Natural killer cell (primary cell): Measurements from ENCODE around the gene RUNX1. TPM values are rescaled to one million over a fixed set of nuclear protein-coding genes. Genes with fewer than 3 reads are reported as not detected.

ENCODE experiments used
- ATAC-seq, 3 donors: fragments of 150-1000 bp in 2 of 3; fragments of 200-7000 bp in 1 of 3; cut with Tn5 transposase; 1 replicate in 1 of 3; 2 replicates in 2 of 3; pipeline ENCODE4 v1.10.0; 2021; ENCODE audit warnings: mild to moderate bottlenecking in 2 of 3, moderate library complexity in 2 of 3
- DNase-seq, 2 donors: peaks; one replicate each; pipeline versions ENCODE4 v3.0.0 to v3.0.0-alpha.2; 2013 to 2021; ENCODE audit warnings: mixed read lengths in 1 of 2
- H3K27ac ChIP-seq: one replicate; pipeline ENCODE4 v1.5.1; 2013; ENCODE audit warnings: mild to moderate bottlenecking, low read length
- H3K27me3 ChIP-seq: one replicate; pipeline ENCODE4 v1.6.1; 2013; ENCODE audit warnings: low read length; ENCODE audit not compliant: control insufficient read depth, insufficient read depth
- H3K36me3 ChIP-seq: one replicate; pipeline ENCODE4 v1.6.1; 2013; ENCODE audit warnings: low read length; ENCODE audit not compliant: control insufficient read depth, insufficient read depth
- H3K4me1 ChIP-seq: one replicate; pipeline ENCODE4 v1.6.1; 2013; ENCODE audit warnings: low read length; ENCODE audit not compliant: control insufficient read depth, insufficient read depth
- H3K4me3 ChIP-seq: one replicate; pipeline ENCODE4 v1.5.1; 2013; ENCODE audit warnings: low read length
- H3K9me3 ChIP-seq: one replicate; pipeline ENCODE4 v1.6.1; 2013; ENCODE audit warnings: low read length; ENCODE audit not compliant: control insufficient read depth, insufficient read depth
- H3K27ac Mint-ChIP-seq, 2 donors: one replicate each; pipeline ENCODE4 v1.8.0; 2022; ENCODE audit warnings: mild to moderate bottlenecking in 2 of 2, mixed read lengths in 2 of 2, moderate library complexity in 1 of 2
- H3K27me3 Mint-ChIP-seq, 2 donors: one replicate each; pipeline ENCODE4 v1.8.0; 2022; ENCODE audit warnings: low read depth in 2 of 2, mixed read lengths in 2 of 2
- H3K36me3 Mint-ChIP-seq: one replicate; pipeline ENCODE4 v1.8.0; 2022; ENCODE audit warnings: mixed read lengths
- H3K4me1 Mint-ChIP-seq, 2 donors: one replicate each; pipeline ENCODE4 v1.8.0; 2022; ENCODE audit warnings: mixed read lengths in 2 of 2
- H3K4me3 Mint-ChIP-seq: one replicate; pipeline ENCODE4 v1.8.0; 2022; ENCODE audit warnings: mild to moderate bottlenecking, moderate library complexity, mixed read lengths
- H3K9me3 Mint-ChIP-seq, 2 donors: one replicate each; pipeline ENCODE4 v1.8.0; 2022; ENCODE audit warnings: mixed read lengths in 2 of 2
- WGBS: methylation state at CpG from one replicate; pipeline ENCODE4 v1.1.7; 2013; ENCODE audit warnings: missing lambda C conversion rate; ENCODE audit not compliant: insufficient coverage; 5-methylcytosine and 5-hydroxymethylcytosine counted together
- intact Hi-C: fragments of 100-400 bp; cut with micrococcal nuclease; formaldehyde crosslinking; loops from one replicate; pipeline ENCODE4 v1.14.2; 2022
- total RNA-seq, 4 donors: library from RNA; stranded (reverse); fragments of 120-200 nt in 1 of 4; gene quantifications; one replicate each; pipeline versions ENCODE4 v1.2.3 to v1.2.4, GENCODE V29; 2013 to 2022
- TF ChIP-seq, protein P1 (sequence below): fragments of 200-600 bp; IDR thresholded peaks from one replicate; pipeline ENCODE4 v1.8.0; 2022; ENCODE audit warnings: antibody characterized with exemption

Gene RUNX1
- total RNA-seq, 3 donors from 2014 or later (not counting 1 experiment from before 2014, with no cell fraction given) = 62.1 to 171 (median 98.2) TPM

DNA sequence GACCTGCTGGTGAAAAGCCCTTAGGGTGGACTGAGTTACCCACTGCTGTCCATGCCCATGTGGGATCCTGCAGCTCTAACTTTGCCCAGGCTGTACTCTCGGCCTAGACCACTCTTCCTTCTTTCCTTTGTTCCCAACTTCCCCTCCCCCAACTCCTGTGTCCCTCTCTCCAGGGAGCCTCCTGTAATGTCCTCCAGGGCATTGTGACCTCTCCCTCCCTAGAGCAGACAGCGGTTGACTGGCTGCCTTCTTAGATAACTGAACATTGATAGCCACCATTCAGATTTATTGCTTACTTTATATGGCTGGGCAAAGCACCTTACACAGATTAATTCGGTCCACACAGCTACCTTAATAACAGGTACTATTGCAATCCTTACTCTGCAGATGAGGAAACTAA, 5.0 kb downstream of the RUNX1 start:
- H3K9me3 ChIP-seq = no peaks in the 10 kb centered on the region
- peaks cover 9% of the 10 kb centered on the region for H3K36me3 Mint-ChIP-seq
- DNase-seq (no peak), ATAC-seq (no peak)
- H3K27me3 ChIP-seq = no peaks in the 10 kb centered on the region
- no peaks in the 10 kb centered on the region for H3K36me3 ChIP-seq
- intact Hi-C loops = no loop called here
- peaks cover 91 to 94% of the 10 kb centered on the region in 2 donors for H3K4me1 Mint-ChIP-seq
- peaks cover 0 to 5% of the 10 kb centered on the region in 2 donors for H3K27me3 Mint-ChIP-seq
- peaks cover 0 to 3% of the 10 kb centered on the region in 2 donors for H3K9me3 Mint-ChIP-seq
- peaks cover 70% of the 10 kb centered on the region for H3K4me1 ChIP-seq
- TF ChIP-seq, protein P1, sequence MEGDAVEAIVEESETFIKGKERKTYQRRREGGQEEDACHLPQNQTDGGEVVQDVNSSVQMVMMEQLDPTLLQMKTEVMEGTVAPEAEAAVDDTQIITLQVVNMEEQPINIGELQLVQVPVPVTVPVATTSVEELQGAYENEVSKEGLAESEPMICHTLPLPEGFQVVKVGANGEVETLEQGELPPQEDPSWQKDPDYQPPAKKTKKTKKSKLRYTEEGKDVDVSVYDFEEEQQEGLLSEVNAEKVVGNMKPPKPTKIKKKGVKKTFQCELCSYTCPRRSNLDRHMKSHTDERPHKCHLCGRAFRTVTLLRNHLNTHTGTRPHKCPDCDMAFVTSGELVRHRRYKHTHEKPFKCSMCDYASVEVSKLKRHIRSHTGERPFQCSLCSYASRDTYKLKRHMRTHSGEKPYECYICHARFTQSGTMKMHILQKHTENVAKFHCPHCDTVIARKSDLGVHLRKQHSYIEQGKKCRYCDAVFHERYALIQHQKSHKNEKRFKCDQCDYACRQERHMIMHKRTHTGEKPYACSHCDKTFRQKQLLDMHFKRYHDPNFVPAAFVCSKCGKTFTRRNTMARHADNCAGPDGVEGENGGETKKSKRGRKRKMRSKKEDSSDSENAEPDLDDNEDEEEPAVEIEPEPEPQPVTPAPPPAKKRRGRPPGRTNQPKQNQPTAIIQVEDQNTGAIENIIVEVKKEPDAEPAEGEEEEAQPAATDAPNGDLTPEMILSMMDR = no peak
- H3K27ac ChIP-seq = peak overlapping the region; percentile 80
- peak overlapping the region; percentile 95 to 97 for H3K27ac Mint-ChIP-seq
- no peak overlapping the region for H3K4me3 ChIP-seq
- 79% methylated on average over 3 of the region's 3 CpGs for WGBS
- H3K4me3 Mint-ChIP-seq = peak overlapping the region; percentile 92

DNA sequence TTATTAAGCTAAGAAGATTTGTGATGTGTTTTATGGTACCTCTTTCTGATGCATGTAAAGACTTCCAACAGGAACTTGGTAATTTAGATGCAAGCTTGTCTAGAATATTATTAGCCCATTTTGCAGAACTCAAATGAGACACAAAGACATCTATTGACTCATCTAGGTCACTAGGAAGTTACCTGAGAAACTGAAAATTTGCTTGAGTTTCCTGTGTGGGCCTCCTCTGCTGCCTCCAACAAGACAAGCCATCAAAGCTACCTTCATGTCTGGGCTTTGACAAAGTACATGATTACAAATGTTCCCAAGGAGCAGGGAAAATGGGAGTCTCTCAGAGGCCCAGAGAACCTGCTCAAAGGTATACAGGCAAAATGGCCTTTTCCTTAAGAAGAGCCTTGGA, 5.6 kb downstream of the RUNX1 start:
- intact Hi-C loops = no loop called here
- Histone ChIP-seq H3K27me3 (no peaks in the 10 kb centered on the region), H3K27ac (peak overlapping the region; percentile 80), H3K4me3 (no peak overlapping the region), H3K36me3 (no peaks in the 10 kb centered on the region), H3K4me1 (peaks cover 76% of the 10 kb centered on the region), H3K9me3 (no peaks in the 10 kb centered on the region)
- Mint-ChIP-seq H3K4me3 (peak overlapping the region; percentile 86), H3K36me3 (peaks cover 9% of the 10 kb centered on the region), H3K27me3 (peaks cover 0 to 5% of the 10 kb centered on the region in 2 donors), H3K9me3 (peaks cover 0 to 3% of the 10 kb centered on the region in 2 donors), H3K4me1 (peaks cover 90 to 94% of the 10 kb centered on the region in 2 donors), H3K27ac (peak overlapping the region; percentile 95 to 97)
- DNase-seq (peak in 1 of 2 donors; percentile 64), ATAC-seq (no peak)
- TF ChIP-seq, protein P1 = no peak

DNA sequence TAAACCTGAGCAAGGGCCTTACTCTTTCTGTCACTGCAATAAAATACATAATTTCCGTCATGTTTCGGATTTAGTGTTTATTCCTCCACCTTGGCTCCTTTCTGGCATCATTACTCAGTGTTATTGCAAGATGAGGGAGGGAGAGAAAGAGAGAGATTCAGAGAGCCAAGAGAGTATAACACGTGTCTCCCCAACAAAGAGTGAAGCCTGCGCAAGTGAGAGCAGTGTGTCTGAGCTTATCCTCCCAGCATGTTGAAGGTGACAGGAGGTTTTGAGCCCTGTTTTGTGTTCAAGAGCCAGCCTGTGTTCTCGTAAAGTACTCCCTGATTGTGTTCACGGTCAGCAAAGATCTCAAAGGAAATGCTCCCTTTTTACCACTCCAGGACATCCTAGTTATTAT, 6.3 kb downstream of the RUNX1 start:
- Mint-ChIP-seq H3K27ac (peak overlapping the region; percentile 95 to 97), H3K27me3 (peaks cover 0 to 5% of the 10 kb centered on the region in 2 donors), H3K9me3 (peaks cover 0 to 3% of the 10 kb centered on the region in 2 donors), H3K36me3 (peaks cover 9% of the 10 kb centered on the region), H3K4me3 (peak overlapping the region; percentile 86), H3K4me1 (peaks cover 90 to 94% of the 10 kb centered on the region in 2 donors)
- Histone ChIP-seq H3K4me1 (peaks cover 83% of the 10 kb centered on the region), H3K27ac (peak overlapping the region; percentile 80), H3K27me3 (no peaks in the 10 kb centered on the region), H3K36me3 (no peaks in the 10 kb centered on the region), H3K4me3 (no peak overlapping the region), H3K9me3 (no peaks in the 10 kb centered on the region)
- intact Hi-C loops = no loop called here
- ATAC-seq = no peak
- WGBS = 58% methylated on average over 4 of the region's 6 CpGs
- TF ChIP-seq, protein P1 = no peak
- peak in 1 of 2 donors; percentile 40 for DNase-seq

DNA sequence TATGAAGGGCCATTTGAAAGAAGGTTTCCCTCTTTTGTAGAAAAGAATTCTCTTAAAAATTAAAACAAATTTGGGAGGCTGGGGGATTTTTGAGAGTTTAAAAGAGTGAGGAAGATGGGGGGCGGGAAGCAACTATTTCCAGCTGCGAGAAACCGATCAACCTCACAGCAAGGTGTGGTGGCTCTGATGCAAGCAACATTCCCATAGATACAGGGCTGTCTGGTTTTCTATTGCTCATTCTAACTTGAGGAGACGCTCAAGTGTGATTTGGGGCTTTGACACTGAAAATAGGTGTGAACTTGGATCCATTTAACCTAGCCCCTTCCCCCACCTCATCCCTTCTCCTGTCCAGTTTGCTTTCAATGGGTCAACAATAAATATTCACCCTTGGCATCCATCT, 7.2 kb downstream of the RUNX1 start:
- peak in 1 of 2 donors; percentile 40 for DNase-seq
- no peaks in the 10 kb centered on the region for H3K9me3 ChIP-seq
- H3K4me1 ChIP-seq = peaks cover 90% of the 10 kb centered on the region
- peak overlapping the region; percentile 80 for H3K27ac ChIP-seq
- no peaks in the 10 kb centered on the region for H3K27me3 Mint-ChIP-seq
- H3K36me3 Mint-ChIP-seq = no peaks in the 10 kb centered on the region
- H3K4me3 Mint-ChIP-seq = peak overlapping the region; percentile 86
- H3K4me1 Mint-ChIP-seq = peaks cover 90 to 94% of the 10 kb centered on the region in 2 donors
- H3K9me3 Mint-ChIP-seq = no peaks in the 10 kb centered on the region
- TF ChIP-seq, protein P1 = no peak
- intact Hi-C loops = no loop called here
- H3K36me3 ChIP-seq = no peaks in the 10 kb centered on the region
- no peak for ATAC-seq
- H3K27ac Mint-ChIP-seq = peak overlapping the region; percentile 95 to 97
- no peak overlapping the region for H3K4me3 ChIP-seq
- 50% methylated on average over 3 of the region's 4 CpGs for WGBS
- no peaks in the 10 kb centered on the region for H3K27me3 ChIP-seq
